LNCaP clone FGC (cell line): ENCODE data around the gene XYLB.
"Not testable (repeated sequence)": the region's sequence is repeated elsewhere in the genome, so short reads cannot be mapped to it uniquely, and the experiment has no call there.

ENCODE experiments used
- DNase-seq: peaks from one replicate; pipeline ENCODE4 v3.0.0-alpha.2; 2011; ENCODE audit warnings: low read depth
- H3K4me3 ChIP-seq: 2 replicates; pipeline ENCODE4 v1.5.1; 2011; ENCODE audit warnings: mild to moderate bottlenecking, low read depth, low read length, control low read depth
- CTCF ChIP-seq: IDR thresholded peaks from 2 replicates; pipeline ENCODE4 v1.5.1; 2012; ENCODE audit warnings: mild to moderate bottlenecking; ENCODE audit not compliant: control insufficient read depth, insufficient read depth; ENCODE audit errors: extremely low read depth

XYLB gene

GRCh38 chr3:38396239-38396638 lies 49.7 kb downstream of the XYLB start:
- DNase-seq, result no peak
- no peak for TF ChIP-seq CTCF

GRCh38 chr3:38396861-38397260 lies 50.3 kb downstream of the XYLB start:
- no peak for DNase-seq
- no peak for TF ChIP-seq CTCF
- no peak overlapping the region for H3K4me3 ChIP-seq

More at GRCh38 chr3:38396239-38396638, 49.7 kb downstream of the XYLB start:
- H3K4me3 ChIP-seq, result no peak overlapping the region

GRCh38 chr3:38397320-38397719 lies 50.7 kb downstream of the XYLB start:
- no peak for DNase-seq
- no peak for TF ChIP-seq CTCF

GRCh38 chr3:38401246-38401962 lies 54.8 kb downstream of the XYLB start:
- no peak for DNase-seq
- no peak for TF ChIP-seq CTCF
- no peak overlapping the region for H3K4me3 ChIP-seq

More at GRCh38 chr3:38397320-38397719, 50.7 kb downstream of the XYLB start:
- no peak overlapping the region for H3K4me3 ChIP-seq

GRCh38 chr3:38404286-38404685 lies 57.7 kb downstream of the XYLB start:
- no peak for TF ChIP-seq CTCF
- no peak for DNase-seq
- no peak overlapping the region for H3K4me3 ChIP-seq

GRCh38 chr3:38411591-38411990 lies 65.0 kb downstream of the XYLB start:
- TF ChIP-seq CTCF, result no peak
- H3K4me3 ChIP-seq, result no peak overlapping the region
- DNase-seq, result no peak

GRCh38 chr3:38420758-38421157 lies 74.2 kb downstream of the XYLB start:
- H3K4me3 ChIP-seq, result not testable (repeated sequence)

More at GRCh38 chr3:38420758-38421157, 74.2 kb downstream of the XYLB start:
- DNase-seq, result not testable (repeated sequence)
